Panc1 (cell line): ENCODE measurements around the gene CD276.

Source experiments
- POLR2AphosphoS5 ChIP-seq: IDR thresholded peaks from 2 replicates; pipeline ENCODE4 v1.6.1; 2012; ENCODE audit warnings: mild to moderate bottlenecking, low read depth, low read length, moderate library complexity
- SIN3A ChIP-seq: IDR thresholded peaks from 2 replicates; pipeline ENCODE4 v1.6.1; 2012; ENCODE audit warnings: low read depth, mild to moderate bottlenecking, low read length, moderate library complexity, borderline replicate concordance; ENCODE audit not compliant: insufficient read depth
- TF ChIP-seq, protein P1 (sequence below): fragments of 450-650 bp; IDR thresholded peaks from 2 replicates; pipeline ENCODE4 v1.5.1; 2017; ENCODE audit warnings: mild to moderate bottlenecking
- TF ChIP-seq, protein P2 (sequence below), 2 experiments: IDR thresholded peaks; 2 replicates each; pipeline ENCODE4 v1.6.1; 2011 to 2012; ENCODE audit warnings: low read depth in 2 of 2, control low read depth in 1 of 2, low read length in 1 of 2, mild to moderate bottlenecking in 1 of 2, moderate library complexity in 1 of 2; ENCODE audit not compliant: insufficient read depth in 1 of 2

DNA sequence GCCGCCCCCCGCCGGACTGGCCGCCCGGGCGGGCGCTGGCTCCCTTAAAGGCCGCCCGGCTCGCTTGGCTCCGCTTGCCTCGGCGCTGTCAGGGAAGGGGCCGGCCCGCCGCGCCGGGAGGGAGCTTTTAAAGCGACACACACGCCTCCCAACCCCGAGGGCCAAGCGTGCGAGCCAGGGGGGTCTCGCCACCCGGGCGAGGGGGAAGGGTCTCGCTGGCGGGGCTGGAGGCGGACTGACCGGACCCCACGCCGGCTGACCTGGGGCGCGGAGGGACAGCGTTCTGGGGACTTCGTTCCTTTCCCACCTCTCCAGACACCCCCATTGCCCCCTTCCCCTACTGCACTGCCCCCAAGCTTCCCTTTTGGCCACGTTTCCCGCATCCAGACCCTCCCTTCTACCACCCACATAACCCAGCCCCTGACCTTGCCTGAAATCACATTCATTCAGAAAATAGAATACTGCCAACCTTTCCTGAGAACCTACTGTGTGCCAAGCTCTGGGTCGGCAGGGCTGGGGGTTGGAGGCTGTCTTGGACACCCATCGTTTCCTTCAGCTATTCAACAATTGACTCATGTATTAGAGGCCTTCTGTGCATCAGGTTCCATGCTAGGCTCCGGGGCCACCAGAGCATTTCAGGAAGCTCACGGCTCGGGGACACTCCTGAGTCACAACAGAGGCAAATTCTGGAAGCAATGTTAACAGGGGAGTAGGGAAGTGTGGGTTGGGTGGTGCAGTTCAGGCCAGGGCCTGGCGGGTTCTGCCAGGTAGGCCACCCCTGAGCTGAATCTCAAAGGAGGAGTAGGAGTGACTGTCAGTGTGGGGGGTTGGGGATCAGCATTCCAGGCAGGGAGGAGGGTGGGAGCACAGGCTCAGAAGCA is 69.3 kb downstream of the CD276 start, which contains the start of gene INSYN1:
- TF ChIP-seq, protein P1, sequence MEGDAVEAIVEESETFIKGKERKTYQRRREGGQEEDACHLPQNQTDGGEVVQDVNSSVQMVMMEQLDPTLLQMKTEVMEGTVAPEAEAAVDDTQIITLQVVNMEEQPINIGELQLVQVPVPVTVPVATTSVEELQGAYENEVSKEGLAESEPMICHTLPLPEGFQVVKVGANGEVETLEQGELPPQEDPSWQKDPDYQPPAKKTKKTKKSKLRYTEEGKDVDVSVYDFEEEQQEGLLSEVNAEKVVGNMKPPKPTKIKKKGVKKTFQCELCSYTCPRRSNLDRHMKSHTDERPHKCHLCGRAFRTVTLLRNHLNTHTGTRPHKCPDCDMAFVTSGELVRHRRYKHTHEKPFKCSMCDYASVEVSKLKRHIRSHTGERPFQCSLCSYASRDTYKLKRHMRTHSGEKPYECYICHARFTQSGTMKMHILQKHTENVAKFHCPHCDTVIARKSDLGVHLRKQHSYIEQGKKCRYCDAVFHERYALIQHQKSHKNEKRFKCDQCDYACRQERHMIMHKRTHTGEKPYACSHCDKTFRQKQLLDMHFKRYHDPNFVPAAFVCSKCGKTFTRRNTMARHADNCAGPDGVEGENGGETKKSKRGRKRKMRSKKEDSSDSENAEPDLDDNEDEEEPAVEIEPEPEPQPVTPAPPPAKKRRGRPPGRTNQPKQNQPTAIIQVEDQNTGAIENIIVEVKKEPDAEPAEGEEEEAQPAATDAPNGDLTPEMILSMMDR = no peak
- TF ChIP-seq POLR2AphosphoS5 (no peak), SIN3A (no peak)
- TF ChIP-seq, protein P2, sequence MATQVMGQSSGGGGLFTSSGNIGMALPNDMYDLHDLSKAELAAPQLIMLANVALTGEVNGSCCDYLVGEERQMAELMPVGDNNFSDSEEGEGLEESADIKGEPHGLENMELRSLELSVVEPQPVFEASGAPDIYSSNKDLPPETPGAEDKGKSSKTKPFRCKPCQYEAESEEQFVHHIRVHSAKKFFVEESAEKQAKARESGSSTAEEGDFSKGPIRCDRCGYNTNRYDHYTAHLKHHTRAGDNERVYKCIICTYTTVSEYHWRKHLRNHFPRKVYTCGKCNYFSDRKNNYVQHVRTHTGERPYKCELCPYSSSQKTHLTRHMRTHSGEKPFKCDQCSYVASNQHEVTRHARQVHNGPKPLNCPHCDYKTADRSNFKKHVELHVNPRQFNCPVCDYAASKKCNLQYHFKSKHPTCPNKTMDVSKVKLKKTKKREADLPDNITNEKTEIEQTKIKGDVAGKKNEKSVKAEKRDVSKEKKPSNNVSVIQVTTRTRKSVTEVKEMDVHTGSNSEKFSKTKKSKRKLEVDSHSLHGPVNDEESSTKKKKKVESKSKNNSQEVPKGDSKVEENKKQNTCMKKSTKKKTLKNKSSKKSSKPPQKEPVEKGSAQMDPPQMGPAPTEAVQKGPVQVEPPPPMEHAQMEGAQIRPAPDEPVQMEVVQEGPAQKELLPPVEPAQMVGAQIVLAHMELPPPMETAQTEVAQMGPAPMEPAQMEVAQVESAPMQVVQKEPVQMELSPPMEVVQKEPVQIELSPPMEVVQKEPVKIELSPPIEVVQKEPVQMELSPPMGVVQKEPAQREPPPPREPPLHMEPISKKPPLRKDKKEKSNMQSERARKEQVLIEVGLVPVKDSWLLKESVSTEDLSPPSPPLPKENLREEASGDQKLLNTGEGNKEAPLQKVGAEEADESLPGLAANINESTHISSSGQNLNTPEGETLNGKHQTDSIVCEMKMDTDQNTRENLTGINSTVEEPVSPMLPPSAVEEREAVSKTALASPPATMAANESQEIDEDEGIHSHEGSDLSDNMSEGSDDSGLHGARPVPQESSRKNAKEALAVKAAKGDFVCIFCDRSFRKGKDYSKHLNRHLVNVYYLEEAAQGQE (IDR thresholded peaks at IDR 0.05; ENCODE audit: insufficient read depth in 1 of 2, low read depth in 2 of 2, low read length in 1 of 2) = no peak
